ENCODE measurements around the gene USP32.

GRCh38 chr17:60326702-60327101 lies 65.2 kb downstream of the USP32 start:
- TF ChIP-seq POLR2AphosphoS5 (IDR thresholded peaks at IDR 0.05) (no peak), POLR2A (IDR thresholded peaks at IDR 0.05) (no peak), EP300 (IDR thresholded peaks at IDR 0.05; ENCODE audit: low read depth) (no peak)
- TF ChIP-seq, protein P1, sequence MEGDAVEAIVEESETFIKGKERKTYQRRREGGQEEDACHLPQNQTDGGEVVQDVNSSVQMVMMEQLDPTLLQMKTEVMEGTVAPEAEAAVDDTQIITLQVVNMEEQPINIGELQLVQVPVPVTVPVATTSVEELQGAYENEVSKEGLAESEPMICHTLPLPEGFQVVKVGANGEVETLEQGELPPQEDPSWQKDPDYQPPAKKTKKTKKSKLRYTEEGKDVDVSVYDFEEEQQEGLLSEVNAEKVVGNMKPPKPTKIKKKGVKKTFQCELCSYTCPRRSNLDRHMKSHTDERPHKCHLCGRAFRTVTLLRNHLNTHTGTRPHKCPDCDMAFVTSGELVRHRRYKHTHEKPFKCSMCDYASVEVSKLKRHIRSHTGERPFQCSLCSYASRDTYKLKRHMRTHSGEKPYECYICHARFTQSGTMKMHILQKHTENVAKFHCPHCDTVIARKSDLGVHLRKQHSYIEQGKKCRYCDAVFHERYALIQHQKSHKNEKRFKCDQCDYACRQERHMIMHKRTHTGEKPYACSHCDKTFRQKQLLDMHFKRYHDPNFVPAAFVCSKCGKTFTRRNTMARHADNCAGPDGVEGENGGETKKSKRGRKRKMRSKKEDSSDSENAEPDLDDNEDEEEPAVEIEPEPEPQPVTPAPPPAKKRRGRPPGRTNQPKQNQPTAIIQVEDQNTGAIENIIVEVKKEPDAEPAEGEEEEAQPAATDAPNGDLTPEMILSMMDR (IDR thresholded peaks at IDR 0.05), result no peak
